ENCODE measurements around the gene CNNM3.

Gene CNNM3

DNA sequence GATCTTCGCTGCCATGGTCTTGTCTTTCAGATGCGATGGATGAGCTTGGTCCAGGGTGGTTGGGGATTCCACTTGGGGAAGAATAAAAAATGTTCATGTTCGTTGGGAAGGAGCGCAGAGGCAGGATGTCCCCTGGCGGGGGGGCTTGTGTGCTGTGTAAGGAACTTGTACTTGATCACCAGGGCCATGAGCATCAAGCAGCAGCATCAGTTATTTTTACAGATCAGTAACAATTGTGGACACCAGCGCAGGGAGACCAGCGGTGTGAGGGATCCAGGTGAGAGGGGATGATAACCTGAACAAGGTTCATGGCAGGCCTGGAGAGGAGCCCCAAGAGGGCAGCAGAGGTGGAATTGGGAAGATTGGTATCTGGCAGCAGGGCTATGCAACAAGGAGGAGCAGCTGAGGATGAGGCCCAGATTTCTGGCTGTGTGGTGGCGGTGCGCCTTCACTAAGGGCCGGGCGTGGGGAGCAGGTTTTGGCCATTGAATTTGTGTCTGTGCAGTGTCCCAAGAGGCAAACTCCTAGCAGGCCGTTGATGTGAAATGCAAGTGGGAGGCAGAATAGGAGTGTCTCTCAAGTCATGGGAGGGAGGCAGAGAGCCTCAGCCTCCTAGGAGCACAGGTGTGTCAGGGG, 3.9 kb downstream of the CNNM3 start:
- no peak for DNase-seq

GRCh38 chr2:96821113-96821675, 5.1 kb downstream of the CNNM3 start:
- DNase-seq: no peak

DNA sequence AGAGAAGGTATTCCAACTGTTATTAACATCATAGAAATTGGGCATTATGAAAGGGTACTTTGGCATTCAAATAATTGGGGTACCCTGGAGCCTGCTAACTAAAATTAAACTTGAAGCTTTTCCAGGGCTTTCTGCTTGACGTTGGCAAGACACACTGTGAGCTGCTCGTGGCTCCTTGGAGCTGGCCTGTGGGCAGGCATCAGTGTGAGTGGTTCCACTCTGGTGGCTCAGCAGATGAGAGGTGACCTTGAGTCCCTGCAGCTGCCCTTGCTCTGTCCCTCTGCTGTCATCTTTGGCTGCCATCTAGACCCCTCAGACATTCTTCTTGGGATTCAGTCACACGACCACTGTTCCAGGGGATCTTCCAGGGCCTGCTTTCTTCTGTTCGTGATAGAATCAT, 6.7 kb downstream of the CNNM3 start:
- no peak for DNase-seq

DNA sequence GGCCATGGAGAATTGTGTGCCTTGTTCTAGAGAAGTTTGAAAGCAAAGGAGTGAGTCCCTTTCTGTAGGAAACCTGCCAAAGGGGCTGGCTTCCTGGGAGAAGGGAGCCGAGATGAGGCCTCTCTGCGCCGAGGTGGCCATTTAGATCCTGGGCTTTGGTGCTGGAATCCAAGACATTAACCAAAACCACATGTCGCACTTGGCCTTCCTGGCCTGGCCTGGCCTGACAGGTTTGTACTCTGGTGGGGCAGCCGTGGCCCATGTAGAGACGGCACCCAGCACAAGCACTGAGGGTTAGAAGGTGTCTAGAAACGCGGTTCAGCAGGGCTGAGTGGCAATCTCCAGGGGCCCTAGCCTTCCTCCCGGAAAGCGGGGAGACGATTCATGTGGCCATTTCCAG, 7.1 kb downstream of the CNNM3 start:
- no peak for DNase-seq

DNA sequence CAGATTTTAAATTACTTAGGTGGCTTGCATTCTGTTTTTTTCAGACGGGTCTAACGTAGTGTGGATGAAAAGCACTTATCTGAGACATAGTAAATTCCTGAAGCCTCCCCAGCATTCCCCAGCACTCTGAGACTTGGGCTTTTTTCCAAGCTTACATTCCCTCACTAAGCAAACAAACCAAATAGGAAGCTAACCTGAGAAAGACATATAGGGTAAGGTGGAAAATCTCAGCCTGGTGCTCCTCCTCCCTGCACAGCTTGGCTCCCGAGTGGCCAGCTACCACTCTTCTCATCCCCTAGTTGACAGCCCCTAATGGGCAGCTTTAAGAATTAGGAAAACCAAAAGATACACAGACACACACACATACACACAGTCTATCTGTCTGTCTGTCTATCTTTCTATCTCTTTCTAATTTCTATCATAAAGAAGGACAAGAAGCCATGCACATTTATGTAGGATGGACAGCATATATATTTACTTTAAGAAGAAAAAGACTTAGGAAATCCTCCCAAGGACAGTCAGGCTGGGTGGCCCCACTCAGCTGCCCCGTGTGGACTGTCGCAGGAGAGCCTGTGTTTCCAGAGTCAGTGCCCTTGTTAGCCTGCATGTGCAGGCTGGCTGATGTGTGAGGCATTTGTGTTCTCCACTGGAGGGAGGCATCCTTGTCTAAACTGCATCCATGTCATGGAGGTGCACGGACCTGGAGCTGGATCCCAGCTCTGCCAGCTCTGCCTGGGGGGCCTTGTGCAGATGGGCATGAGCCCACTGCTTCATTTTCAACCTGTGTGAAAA, 8.2 kb downstream of the CNNM3 start:
- no peak for DNase-seq

DNA sequence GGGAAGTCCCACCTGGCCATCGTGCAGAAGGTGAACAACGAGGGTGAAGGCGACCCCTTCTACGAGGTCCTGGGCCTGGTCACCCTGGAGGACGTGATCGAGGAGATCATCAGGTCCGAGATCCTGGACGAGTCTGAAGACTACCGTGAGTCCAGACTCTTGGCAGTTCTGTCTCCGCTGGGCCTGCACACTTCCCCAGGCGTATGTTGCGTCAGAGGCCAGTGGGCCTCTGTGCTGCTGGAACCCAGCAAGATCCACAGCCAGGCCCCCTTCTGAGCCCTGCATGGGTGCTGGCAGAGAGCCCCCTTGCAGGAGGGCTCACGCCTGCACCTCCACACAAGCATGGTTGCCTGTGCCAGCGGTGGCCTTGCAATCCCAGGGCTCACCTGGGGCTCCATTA, 9.0 kb downstream of the CNNM3 start:
- DNase-seq: no peak

DNA sequence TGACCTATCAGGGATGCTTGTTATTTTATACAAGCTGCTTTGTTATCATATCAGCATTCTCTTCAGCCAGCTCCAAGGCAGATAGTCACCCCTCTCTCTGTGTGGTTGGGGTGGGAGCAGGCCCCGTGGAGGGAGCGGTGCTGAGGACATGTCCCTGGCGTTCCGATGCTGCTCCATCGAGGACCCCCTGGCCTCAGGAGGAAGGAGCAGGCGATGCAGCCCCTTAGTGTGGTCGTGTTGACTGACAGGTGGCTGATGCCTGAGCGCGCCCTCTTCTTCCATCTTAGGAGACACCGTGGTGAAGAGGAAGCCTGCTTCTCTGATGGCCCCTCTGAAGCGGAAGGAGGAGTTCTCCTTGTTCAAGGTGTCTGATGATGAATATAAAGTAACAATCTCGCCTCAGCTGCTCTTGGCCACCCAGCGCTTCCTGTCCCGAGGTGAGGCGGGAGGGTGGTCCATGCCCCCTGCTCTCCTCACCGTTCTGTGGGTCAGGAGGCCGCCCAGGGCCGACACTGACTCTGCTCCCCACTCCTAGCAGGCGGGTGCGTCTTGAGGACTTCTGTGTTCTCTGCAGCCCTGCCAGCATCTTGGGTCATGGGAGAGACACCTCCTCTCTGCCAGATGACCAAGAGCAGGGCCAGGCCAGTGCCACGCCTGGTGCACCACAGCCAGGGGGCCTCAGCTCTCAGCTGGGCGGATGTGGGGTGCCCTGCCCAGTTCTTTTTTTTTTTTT, 10.6 kb downstream of the CNNM3 start:
- no peak for DNase-seq

GRCh38 chr2:96828436-96828835, 12.4 kb downstream of the CNNM3 start:
- no peak for DNase-seq

GRCh38 chr2:96828874-96829273, 12.8 kb downstream of the CNNM3 start:
- no peak for DNase-seq

DNA sequence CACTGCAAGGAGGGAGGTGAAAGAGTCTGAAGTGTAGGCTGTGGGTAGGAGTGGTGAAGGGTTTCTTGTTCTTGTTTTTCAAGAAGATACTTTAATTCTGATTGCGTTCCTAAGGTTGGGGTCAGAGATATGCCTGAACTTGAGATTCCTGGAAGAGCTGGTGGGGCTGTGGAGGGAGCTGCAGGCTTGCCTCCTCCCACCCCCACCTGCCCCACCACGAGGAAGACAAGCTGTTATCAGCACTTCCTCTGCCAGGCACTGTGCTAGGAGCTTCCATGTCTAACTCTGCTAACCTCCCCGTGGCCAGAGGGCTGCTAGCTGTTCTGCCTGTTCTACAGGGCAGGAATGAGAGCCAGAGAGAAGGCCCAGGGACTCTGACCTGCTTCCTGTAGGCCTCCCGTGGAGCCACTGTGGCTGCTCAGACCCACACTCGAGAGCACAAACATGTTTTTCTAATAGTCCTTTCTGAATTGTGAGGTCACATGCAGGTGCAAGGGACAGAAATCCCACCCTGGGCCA, 14.0 kb downstream of the CNNM3 start:
- DNase-seq: no peak

GRCh38 chr2:96831679-96832078, 15.6 kb downstream of the CNNM3 start:
- no peak for DNase-seq

DNA sequence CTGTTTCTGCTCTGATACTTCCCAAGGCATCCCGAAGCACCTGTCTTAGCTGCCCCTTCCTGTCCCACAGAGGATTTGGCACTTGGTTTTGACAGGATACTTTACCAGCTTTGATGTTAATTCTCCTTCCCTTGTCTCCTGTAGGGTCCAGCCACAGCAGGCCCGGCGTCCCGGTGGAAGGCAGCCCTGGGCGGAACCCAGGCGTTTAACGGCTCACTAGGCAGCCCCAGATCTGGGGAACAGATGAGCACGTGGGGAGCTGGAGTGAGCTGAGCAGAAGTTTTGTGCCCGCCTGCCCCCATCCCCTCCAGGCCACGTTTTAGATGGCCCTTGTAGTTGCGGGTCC, 16.3 kb downstream of the CNNM3 start:
- no peak for DNase-seq

- DNase-seq: no peak
Measured at GRCh38 chr2:96832754-96833507, 16.9 kb downstream of the CNNM3 start.

- DNase-seq: no peak
Measured at GRCh38 chr2:96835830-96836229, 19.8 kb downstream of the CNNM3 start.

DNA sequence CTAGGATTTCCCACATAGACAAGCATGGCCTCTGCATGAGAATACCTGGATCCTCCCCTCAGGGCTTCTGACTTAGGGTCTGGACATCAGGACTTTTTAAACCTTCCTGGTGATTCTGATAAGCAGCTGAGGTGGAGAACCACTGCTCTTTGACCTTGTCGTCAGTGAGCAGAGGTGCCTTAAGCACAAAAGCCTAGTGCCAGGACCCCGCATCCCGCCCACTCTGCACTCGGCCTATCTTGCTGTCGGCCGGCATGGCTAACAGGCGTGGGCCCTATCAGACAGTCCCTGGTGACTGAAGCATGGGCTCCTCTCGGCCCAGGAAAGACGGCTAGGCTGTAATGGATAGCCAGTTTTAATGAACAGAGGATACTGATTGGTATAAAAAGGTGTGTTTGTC, 21.5 kb downstream of the CNNM3 start:
- DNase-seq: no peak

- no peak for DNase-seq
Measured at GRCh38 chr2:96838345-96839292, 22.6 kb downstream of the CNNM3 start.

DNA sequence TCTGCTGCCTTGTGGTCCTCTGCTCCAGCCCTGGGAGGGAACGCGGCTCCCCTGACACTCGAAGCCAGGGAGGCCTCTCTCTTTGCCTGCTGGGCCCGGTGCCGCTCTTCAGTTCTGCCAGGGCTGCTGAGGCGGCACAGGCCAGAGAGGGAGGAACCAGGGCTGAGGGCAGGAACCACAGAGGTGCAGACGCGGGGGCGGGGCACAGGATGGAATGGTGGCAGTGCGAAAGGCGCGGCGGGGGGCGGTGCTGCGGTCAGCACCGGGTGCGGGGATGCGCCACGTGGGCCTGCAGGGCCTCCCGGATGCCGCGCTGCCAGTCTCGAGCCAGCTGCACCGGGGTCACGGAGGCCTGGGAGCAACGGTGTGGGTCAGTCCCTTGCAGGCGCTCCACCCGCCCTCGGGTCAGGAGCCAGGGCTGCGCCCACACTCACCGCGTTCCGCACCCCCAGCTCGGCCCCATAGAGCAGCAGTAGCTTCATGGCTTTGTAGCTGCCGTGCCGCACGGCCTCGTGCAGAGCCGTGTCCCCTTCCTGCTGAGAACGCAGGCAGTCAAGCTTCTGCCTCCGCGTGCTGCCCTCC, 23.3 kb downstream of the CNNM3 start:
- peak; percentile 56 for DNase-seq

- DNase-seq: no peak
Measured at GRCh38 chr2:96839875-96840850, 24.1 kb downstream of the CNNM3 start.

DNA sequence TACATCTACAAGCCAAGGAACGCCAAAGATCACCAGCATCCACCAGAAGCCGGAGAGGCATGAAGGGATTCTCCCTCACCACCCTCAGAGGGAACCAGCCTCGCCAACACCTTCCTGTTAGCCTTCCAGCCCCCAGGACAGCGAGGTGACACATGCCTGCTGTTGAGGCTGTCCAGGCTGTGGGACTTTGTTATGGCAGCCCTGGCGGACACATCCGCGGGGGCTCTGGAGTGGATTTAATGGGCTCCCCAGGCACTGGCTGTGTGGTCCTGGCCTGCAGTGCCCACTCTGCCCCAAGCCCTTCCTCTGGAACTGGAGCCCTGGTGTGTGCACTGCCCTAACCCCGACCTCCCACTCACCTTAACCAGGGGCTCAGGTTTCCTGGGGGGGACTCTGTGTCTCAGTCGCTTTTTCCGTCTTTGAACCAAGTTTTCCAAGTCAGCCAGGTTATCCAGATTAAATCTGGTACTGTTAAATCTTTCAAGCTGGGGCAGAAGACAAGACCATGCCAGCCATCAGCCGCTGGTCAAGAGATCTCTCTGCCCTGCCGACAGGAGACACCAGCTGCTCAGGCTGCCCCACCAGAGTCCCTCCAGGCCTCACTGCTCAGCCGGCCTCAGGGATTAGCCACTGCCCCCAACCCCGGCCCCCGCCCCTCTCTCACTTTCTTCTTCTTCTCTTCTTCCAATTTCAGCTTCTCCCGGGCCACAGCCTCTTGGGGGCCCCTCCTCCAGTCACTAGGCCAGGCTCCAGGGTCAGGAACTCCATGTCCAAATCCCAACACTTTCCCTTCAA, 25.8 kb downstream of the CNNM3 start:
- DNase-seq: no peak
